ENCODE measurements around the gene RPS3. TPM values are rescaled to one million over a fixed set of nuclear protein-coding genes. Genes with fewer than 3 reads are reported as not detected.
A peak's percentile ranks its signal among the peaks of the same experiment; 100 is the strongest.

Gene RPS3
- total RNA-seq = 1,000 to 10,000 TPM; 4,753 to 4,828 TPM
- polyA plus RNA-seq (2013, experiment 1 of 2) = 5,757 TPM
- 5,752 TPM for polyA plus RNA-seq (2013, experiment 2 of 2)
- 768 to 2,596 (median 1,721) reads per million in 172 experiments for total RNA-seq

- Mint-ChIP-seq H3K4me3 (peak within 1 kb of the TSS; percentile 86), H3K27ac (peak within 1 kb of the TSS; percentile 92), H3K9me3 (no peaks in the 10 kb centered on the region), H3K27me3 (no peaks in the 10 kb centered on the region), H3K36me3 (ENCODE audit: low read depth) (peaks cover 53% of the 10 kb centered on the region), H3K4me1 (ENCODE audit: low read depth) (peaks cover 54% of the 10 kb centered on the region)
- H3K27me3 ChIP-seq (ENCODE audit: control insufficient read depth in 1 of 2, insufficient read depth in 2 of 2, low read length in 2 of 2) = no peaks in the 10 kb centered on the region
- peaks cover 0 to 1% of the 10 kb centered on the region in 2 experiments for H3K9me3 ChIP-seq (ENCODE audit: control insufficient read depth in 1 of 2, insufficient read depth in 1 of 2, low read length in 2 of 2)
- peak; percentile 33 for TF ChIP-seq CTCF (IDR thresholded peaks at IDR 0.05)
- H3K4me1 ChIP-seq (ENCODE audit: insufficient read depth, low read length) = peaks cover 44% of the 10 kb centered on the region
- peak within 1 kb of the TSS; percentile 86 to 88 for H3K27ac ChIP-seq (ENCODE audit: low read depth in 1 of 2, low read length in 2 of 2)
- peak; percentile 88 for ATAC-seq (ENCODE audit: poor library complexity)
- H3K36me3 ChIP-seq (ENCODE audit: insufficient read depth, low read length) = peaks cover 39% of the 10 kb centered on the region
- intact Hi-C loops (cut with DNase I, micrococcal nuclease) = loop anchor here in 1 of 2 experiments (2.0 to 10.0 kb wide), 4 partner anchors 33 to 905 kb away; partner anchors contain the start of genes KLHL35, LIPT2, SPCS2 and XRRA1
- CTCF ChIA-PET = interaction anchor here (1.5 to 1.6 kb wide), 2 partner anchors 9 to 126 kb away, joined by 3 to 7 read pairs; partner anchors contain the start of gene GDPD5
- POLR2A ChIA-PET = interaction anchor here (0.6 to 3.2 kb wide), 15 partner anchors 9 to 129 kb away, joined by 3 to 24 read pairs (median 4); no protein-coding TSS in a partner anchor
- peak within 1 kb of the TSS; percentile 72 for H3K4me3 ChIP-seq (ENCODE audit: low read length)
- peak; percentile 79 to 94 (median 84) for DNase-seq
Measured at GRCh38 chr11:75399344-75400145, at the start of gene RPS3. TSS of gene RPS3 (plus strand) at chr11:75399518. CDS start at chr11:75399548, 30 bp downstream.

GRCh38 chr11:75349521-75350116 is 49.7 kb upstream of the RPS3 start:
- peaks cover 14% of the 10 kb centered on the region for H3K36me3 Mint-ChIP-seq (ENCODE audit: low read depth)
- no peaks in the 10 kb centered on the region for H3K27me3 Mint-ChIP-seq
- H3K4me1 ChIP-seq (ENCODE audit: insufficient read depth, low read length) = peaks cover 83% of the 10 kb centered on the region
- no peak for TF ChIP-seq CTCF (IDR thresholded peaks at IDR 0.05)
- H3K27ac Mint-ChIP-seq = peak overlapping the region; percentile 91
- peaks cover 84% of the 10 kb centered on the region for H3K4me1 Mint-ChIP-seq (ENCODE audit: low read depth)
- intact Hi-C loops (cut with DNase I, micrococcal nuclease) = loop anchor here (2.0 kb wide), 2 partner anchors 17 to 21 kb away; no protein-coding TSS in a partner anchor
- H3K4me3 Mint-ChIP-seq = peak overlapping the region; percentile 91
- no peaks in the 10 kb centered on the region for H3K36me3 ChIP-seq (ENCODE audit: insufficient read depth, low read length)
- DNase-seq = peak in 2 of 14 experiments; percentile 36 to 38
- H3K27ac ChIP-seq (ENCODE audit: low read depth in 1 of 2, low read length in 2 of 2) = peak overlapping the region; percentile 73 to 80
- no peak for ATAC-seq (ENCODE audit: poor library complexity)
- H3K4me3 ChIP-seq (ENCODE audit: low read length) = peak overlapping the region; percentile 74
- H3K9me3 Mint-ChIP-seq = no peaks in the 10 kb centered on the region
- H3K9me3 ChIP-seq (ENCODE audit: control insufficient read depth in 1 of 2, insufficient read depth in 1 of 2, low read length in 2 of 2) = no peaks in the 10 kb centered on the region
- no peaks in the 10 kb centered on the region for H3K27me3 ChIP-seq (ENCODE audit: control insufficient read depth in 1 of 2, insufficient read depth in 2 of 2, low read length in 2 of 2)
- CTCF ChIA-PET = interaction anchor here (1.7 kb wide), 2 partner anchors 9 to 70 kb away, joined by 5 read pairs; no protein-coding TSS in a partner anchor
- POLR2A ChIA-PET = interaction anchor here (0.8 to 5.8 kb wide), 5 partner anchors 10 to 182 kb away, joined by 3 to 77 read pairs (median 3); no protein-coding TSS in a partner anchor

GRCh38 chr11:75350122-75350742 is 49.1 kb upstream of the RPS3 start:
- H3K4me1 Mint-ChIP-seq (ENCODE audit: low read depth) = peaks cover 78% of the 10 kb centered on the region
- no peaks in the 10 kb centered on the region for H3K27me3 ChIP-seq (ENCODE audit: control insufficient read depth in 1 of 2, insufficient read depth in 2 of 2, low read length in 2 of 2)
- peaks cover 77% of the 10 kb centered on the region for H3K4me1 ChIP-seq (ENCODE audit: insufficient read depth, low read length)
- POLR2A ChIA-PET = interaction anchor here (0.8 to 5.8 kb wide), 6 partner anchors 11 to 182 kb away, joined by 3 to 77 read pairs (median 4); no protein-coding TSS in a partner anchor
- CTCF ChIA-PET = interaction anchor here (1.7 kb wide), 2 partner anchors 10 to 70 kb away, joined by 5 read pairs; no protein-coding TSS in a partner anchor
- peaks cover 14% of the 10 kb centered on the region for H3K36me3 Mint-ChIP-seq (ENCODE audit: low read depth)
- peak; percentile 15 for TF ChIP-seq CTCF (IDR thresholded peaks at IDR 0.05)
- ATAC-seq (ENCODE audit: poor library complexity) (no peak), DNase-seq (no peak)
- no peaks in the 10 kb centered on the region for H3K9me3 Mint-ChIP-seq
- H3K27me3 Mint-ChIP-seq = no peaks in the 10 kb centered on the region
- intact Hi-C loops (cut with DNase I, micrococcal nuclease) = loop anchor here in 1 of 2 experiments (2.0 kb wide), 1 partner anchor 21 kb away; no protein-coding TSS in a partner anchor
- H3K9me3 ChIP-seq (ENCODE audit: control insufficient read depth in 1 of 2, insufficient read depth in 1 of 2, low read length in 2 of 2) = no peaks in the 10 kb centered on the region
- peak overlapping the region; percentile 91 for H3K4me3 Mint-ChIP-seq
- peak overlapping the region; percentile 91 for H3K27ac Mint-ChIP-seq
- peak overlapping the region; percentile 74 for H3K4me3 ChIP-seq (ENCODE audit: low read length)
- H3K27ac ChIP-seq (ENCODE audit: low read depth in 1 of 2, low read length in 2 of 2) = peak overlapping the region; percentile 73 to 80
- no peaks in the 10 kb centered on the region for H3K36me3 ChIP-seq (ENCODE audit: insufficient read depth, low read length)
